Fibroblast of lung (primary cell): ENCODE results near the gene CLSTN1. TPM values are rescaled to one million over a fixed set of nuclear protein-coding genes. Genes with fewer than 3 reads are reported as not detected.

Experiments
- DNase-seq, 2 donors: peaks; one replicate each; pipeline versions ENCODE4 v3.0.0 to v3.0.0-alpha.2; 2010; ENCODE audit warnings: low read depth in 2 of 2
- H2AFZ ChIP-seq: 2 replicates; pipeline ENCODE4 v1.5.1; 2012; ENCODE audit warnings: low read length, control low read depth, inconsistent platforms
- H3K27ac ChIP-seq: 2 replicates; pipeline ENCODE4 v1.5.1; 2011; ENCODE audit warnings: low read length, control low read depth; ENCODE audit not compliant: insufficient read depth
- H3K27me3 ChIP-seq: 2 replicates; pipeline ENCODE4 v1.5.1; 2011; ENCODE audit warnings: mild to moderate bottlenecking, low read length; ENCODE audit not compliant: control insufficient read depth, insufficient read depth
- H3K36me3 ChIP-seq: 2 replicates; pipeline ENCODE4 v1.5.1; 2011; ENCODE audit warnings: low read length; ENCODE audit not compliant: control insufficient read depth, insufficient read depth
- H3K4me1 ChIP-seq: 2 replicates; pipeline ENCODE4 v1.5.1; 2011; ENCODE audit warnings: low read length; ENCODE audit not compliant: control insufficient read depth, insufficient read depth; ENCODE audit errors: extremely low read depth
- H3K4me2 ChIP-seq: 2 replicates; pipeline ENCODE4 v1.5.1; 2011; ENCODE audit warnings: low read length, control low read depth; ENCODE audit not compliant: insufficient read depth; ENCODE audit errors: extremely low read depth
- H3K4me3 ChIP-seq, 4 experiments: fragments of 200-600 bp in 1 of 4; sonication (generic) in 1 of 4; replicated peaks in 1 of 4; 2 replicates each; pipeline ENCODE4 v1.5.1; 2011 to 2016; ENCODE audit warnings: low read length in 4 of 4, low read depth in 3 of 4, mild to moderate bottlenecking in 3 of 4, control low read depth in 2 of 4, inconsistent platforms in 1 of 4, mixed read lengths in 1 of 4; ENCODE audit not compliant: insufficient read depth in 1 of 4; ENCODE audit errors: control extremely low read depth in 1 of 4
- H3K79me2 ChIP-seq: 2 replicates; pipeline ENCODE4 v1.5.1; 2012; ENCODE audit warnings: mild to moderate bottlenecking, low read length, inconsistent platforms; ENCODE audit not compliant: control insufficient read depth, insufficient read depth
- H3K9ac ChIP-seq: 2 replicates; pipeline ENCODE4 v1.5.1; 2011; ENCODE audit warnings: mild to moderate bottlenecking, low read length, control low read depth; ENCODE audit not compliant: insufficient read depth
- H3K9me3 ChIP-seq: 2 replicates; pipeline ENCODE4 v1.5.1; 2012; ENCODE audit warnings: low read depth, low read length; ENCODE audit not compliant: control insufficient read depth, insufficient read depth
- H4K20me1 ChIP-seq: 2 replicates; pipeline ENCODE4 v1.5.1; 2011; ENCODE audit warnings: low read length; ENCODE audit not compliant: control insufficient read depth, insufficient read depth; ENCODE audit errors: extremely low read depth
- CTCF ChIP-seq, 2 donors: IDR thresholded peaks in 1 of 2; conservative IDR thresholded peaks in 1 of 2; 1 replicate in 1 of 2; 2 replicates in 1 of 2; pipeline ENCODE4 v1.5.1; 2011 to 2012; ENCODE audit warnings: low read length in 2 of 2, control low read depth in 1 of 2, inconsistent platforms in 1 of 2, low read depth in 1 of 2, mild to moderate bottlenecking in 1 of 2
- EZH2 ChIP-seq: IDR thresholded peaks from 2 replicates; pipeline ENCODE4 v1.5.1; 2012; ENCODE audit warnings: low read length, control low read depth, mild to moderate bottlenecking; ENCODE audit errors: missing control alignments
- polyA plus RNA-seq, 2 donors: library from polyadenylated mRNA; depleted of rRNA in 1 of 2; stranded (reverse) in 1 of 2; unstranded in 1 of 2; fragments of >200 nt; gene quantifications; 2 replicates each; pipeline ENCODE4 v1.2.1, GENCODE V29; 2011 to 2012; ENCODE audit warnings: missing spikeins in 1 of 2
- total RNA-seq: library from RNA; depleted of rRNA; stranded (reverse); fragments of >200 nt; gene quantifications from 2 replicates; pipeline ENCODE4 v1.2.1, GENCODE V29; 2014

The CLSTN1 gene
- total and polyA plus RNA-seq, 2 donors (not counting 1 experiment from before 2014, with no cell fraction given) = 57.4 to 115 TPM

DNA sequence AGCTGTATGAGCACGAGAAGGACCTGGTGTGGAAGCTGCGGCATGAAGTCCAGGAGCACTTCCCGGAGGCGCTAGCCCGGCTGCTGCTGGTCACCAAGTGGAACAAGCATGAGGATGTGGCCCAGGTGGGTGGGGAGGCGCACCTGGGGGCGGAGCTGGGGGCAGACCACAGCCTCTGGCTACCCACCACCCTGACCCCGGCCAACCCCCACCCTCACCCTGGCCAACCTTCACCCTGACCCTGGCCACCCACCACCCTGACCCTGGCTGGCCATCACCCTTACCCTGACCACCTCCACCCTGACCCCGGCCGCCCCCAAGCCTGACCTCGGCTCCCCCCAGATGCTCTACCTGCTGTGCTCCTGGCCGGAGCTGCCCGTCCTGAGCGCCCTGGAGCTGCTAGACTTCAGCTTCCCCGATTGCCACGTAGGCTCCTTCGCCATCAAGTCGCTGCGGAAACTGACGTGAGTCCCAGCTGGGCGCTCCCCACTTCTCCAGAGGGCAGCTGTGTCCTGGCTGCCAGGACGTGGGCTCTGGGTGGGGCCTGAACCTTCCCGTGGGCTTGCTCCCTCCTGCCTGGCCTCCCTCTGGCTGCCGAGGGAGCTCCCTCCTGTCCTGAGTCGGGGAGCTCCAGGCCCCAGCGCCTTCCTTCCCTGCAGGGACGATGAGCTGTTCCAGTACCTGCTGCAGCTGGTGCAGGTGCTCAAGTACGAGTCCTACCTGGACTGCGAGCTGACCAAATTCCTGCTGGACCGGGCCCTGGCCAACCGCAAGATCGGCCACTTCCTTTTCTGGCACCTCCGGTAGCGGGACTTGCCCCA, 102.8 kb downstream of the CLSTN1 start:
- H3K4me2 ChIP-seq = no peak overlapping the region
- H3K27me3 ChIP-seq = no peaks in the 10 kb centered on the region
- H3K79me2 ChIP-seq = no peaks in the 10 kb centered on the region
- peaks cover 10% of the 10 kb centered on the region for H3K36me3 ChIP-seq
- no peak overlapping the region for H3K4me3 ChIP-seq
- H3K9me3 ChIP-seq = no peaks in the 10 kb centered on the region
- no peak overlapping the region for H3K27ac ChIP-seq
- H3K4me1 ChIP-seq = peaks cover 7% of the 10 kb centered on the region
- no peaks in the 10 kb centered on the region for H4K20me1 ChIP-seq
- TF ChIP-seq CTCF (conservative IDR thresholded peaks at IDR 0.05 in 1 of 2, IDR thresholded peaks at IDR 0.05 in 1 of 2; ENCODE audit: low read depth in 1 of 2, low read length in 2 of 2) (no peak), EZH2 (no peak)
- no peak for DNase-seq
- H2AFZ ChIP-seq = no peak overlapping the region
- no peak overlapping the region for H3K9ac ChIP-seq

DNA sequence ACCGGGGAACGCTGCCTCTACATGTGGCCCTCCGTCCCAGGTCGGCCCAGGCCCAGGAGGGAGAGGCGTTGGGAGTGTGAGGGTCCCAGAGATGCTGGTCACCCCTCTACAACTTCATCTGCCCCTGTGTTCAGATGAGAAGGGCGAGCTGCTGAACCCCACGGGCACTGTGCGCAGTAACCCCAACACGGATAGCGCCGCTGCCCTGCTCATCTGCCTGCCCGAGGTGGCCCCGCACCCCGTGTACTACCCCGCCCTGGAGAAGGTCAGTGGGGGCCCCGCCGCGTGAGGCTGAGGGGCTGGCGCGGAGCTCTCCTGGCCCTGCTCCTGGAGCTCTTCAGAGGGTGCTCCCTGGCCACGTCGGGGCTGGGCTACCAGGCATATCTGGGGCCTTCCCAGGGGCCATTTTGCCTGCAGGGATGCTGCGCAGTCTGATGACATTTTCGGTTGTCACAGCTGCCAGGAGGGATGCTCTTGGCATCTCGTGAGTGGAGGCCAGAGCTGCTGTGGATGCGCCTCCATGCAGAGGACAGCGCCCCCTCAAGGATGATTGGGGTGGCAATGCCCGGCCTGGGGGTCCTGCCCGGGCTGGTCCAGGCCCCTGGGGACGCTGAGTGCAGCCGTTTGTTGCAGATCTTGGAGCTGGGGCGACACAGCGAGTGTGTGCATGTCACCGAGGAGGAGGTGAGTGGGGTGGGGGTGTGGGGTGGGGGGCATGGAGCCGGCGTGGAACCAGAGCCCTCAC, 103.6 kb downstream of the CLSTN1 start:
- DNase-seq = no peak
- TF ChIP-seq EZH2 (no peak), CTCF (conservative IDR thresholded peaks at IDR 0.05 in 1 of 2, IDR thresholded peaks at IDR 0.05 in 1 of 2; ENCODE audit: low read depth in 1 of 2, low read length in 2 of 2) (no peak)
- no peaks in the 10 kb centered on the region for H4K20me1 ChIP-seq
- H3K9ac ChIP-seq = no peak overlapping the region
- peaks cover 7% of the 10 kb centered on the region for H3K4me1 ChIP-seq
- no peak overlapping the region for H3K4me2 ChIP-seq
- H2AFZ ChIP-seq = no peak overlapping the region
- peaks cover 10% of the 10 kb centered on the region for H3K36me3 ChIP-seq
- no peaks in the 10 kb centered on the region for H3K27me3 ChIP-seq
- H3K27ac ChIP-seq = no peak overlapping the region
- H3K4me3 ChIP-seq = no peak overlapping the region
- no peaks in the 10 kb centered on the region for H3K9me3 ChIP-seq
- H3K79me2 ChIP-seq = no peaks in the 10 kb centered on the region

GRCh38 chr1:9718006-9718680, 105.6 kb downstream of the CLSTN1 start:
- H3K4me2 ChIP-seq = no peak overlapping the region
- H3K79me2 ChIP-seq = no peaks in the 10 kb centered on the region
- no peaks in the 10 kb centered on the region for H3K27me3 ChIP-seq
- no peaks in the 10 kb centered on the region for H3K9me3 ChIP-seq
- H3K36me3 ChIP-seq = peaks cover 5% of the 10 kb centered on the region
- H3K27ac ChIP-seq = no peak overlapping the region
- no peak overlapping the region for H2AFZ ChIP-seq
- peaks cover 7% of the 10 kb centered on the region for H3K4me1 ChIP-seq
- H4K20me1 ChIP-seq = no peaks in the 10 kb centered on the region
- no peak for DNase-seq
- no peak overlapping the region for H3K9ac ChIP-seq
- no peak overlapping the region for H3K4me3 ChIP-seq
- TF ChIP-seq EZH2 (no peak), CTCF (conservative IDR thresholded peaks at IDR 0.05 in 1 of 2, IDR thresholded peaks at IDR 0.05 in 1 of 2; ENCODE audit: low read depth in 1 of 2, low read length in 2 of 2) (no peak)
